ENCODE results near the gene ACOX2. TPM values are rescaled to one million over a fixed set of nuclear protein-coding genes. Genes with fewer than 3 reads are reported as not detected.

Gene ACOX2
- total RNA-seq, 1 donor = 19.2 TPM

GRCh38 chr3:58573640-58574039, 36.6 kb upstream of the ACOX2 start:
- no peak overlapping the region for H3K4me3 ChIP-seq (ENCODE audit: low read depth, low read length)
- TF ChIP-seq CTCF (IDR thresholded peaks at IDR 0.05; ENCODE audit: insufficient read depth, low read length) = no peak

GRCh38 chr3:58572634-58573230, 35.7 kb upstream of the ACOX2 start:
- TF ChIP-seq CTCF (IDR thresholded peaks at IDR 0.05; ENCODE audit: insufficient read depth, low read length) = no peak
- H3K4me3 ChIP-seq (ENCODE audit: low read depth, low read length) = no peak overlapping the region
- no peak for DNase-seq (ENCODE audit: low read depth)

More at GRCh38 chr3:58573640-58574039, 36.6 kb upstream of the ACOX2 start:
- DNase-seq (ENCODE audit: low read depth) = peak; percentile 63

- DNase-seq (ENCODE audit: low read depth) = no peak
- H3K4me3 ChIP-seq (ENCODE audit: low read depth, low read length) = no peak overlapping the region
- TF ChIP-seq CTCF (IDR thresholded peaks at IDR 0.05; ENCODE audit: insufficient read depth, low read length) = no peak
These were observed 35.1 kb upstream of the ACOX2 start for GRCh38 chr3:58572013-58572633.

GRCh38 chr3:58570851-58571250, 33.9 kb upstream of the ACOX2 start:
- no peak overlapping the region for H3K4me3 ChIP-seq (ENCODE audit: low read depth, low read length)
- TF ChIP-seq CTCF (IDR thresholded peaks at IDR 0.05; ENCODE audit: insufficient read depth, low read length) = no peak
- DNase-seq (ENCODE audit: low read depth) = no peak

GRCh38 chr3:58569287-58570001, 32.5 kb upstream of the ACOX2 start:
- no peak overlapping the region for H3K4me3 ChIP-seq (ENCODE audit: low read depth, low read length)
- no peak for DNase-seq (ENCODE audit: low read depth)
- TF ChIP-seq CTCF (IDR thresholded peaks at IDR 0.05; ENCODE audit: insufficient read depth, low read length) = no peak

GRCh38 chr3:58568572-58569286, 31.7 kb upstream of the ACOX2 start:
- peak; percentile 93 for TF ChIP-seq CTCF (IDR thresholded peaks at IDR 0.05; ENCODE audit: insufficient read depth, low read length)
- H3K4me3 ChIP-seq (ENCODE audit: low read depth, low read length) = no peak overlapping the region
- peak; percentile 80 for DNase-seq (ENCODE audit: low read depth)
